EH (cell line): ENCODE measurements around the gene OR1C1.
"Not testable (repeated sequence)": the region's sequence is repeated elsewhere in the genome, so short reads cannot be mapped to it uniquely, and the experiment has no call there.

Source experiments
- DNase-seq: peaks from one replicate; pipeline ENCODE4 v3.0.0-alpha.2; 2015; ENCODE audit warnings: low read depth

OR1C1 gene, protein sequence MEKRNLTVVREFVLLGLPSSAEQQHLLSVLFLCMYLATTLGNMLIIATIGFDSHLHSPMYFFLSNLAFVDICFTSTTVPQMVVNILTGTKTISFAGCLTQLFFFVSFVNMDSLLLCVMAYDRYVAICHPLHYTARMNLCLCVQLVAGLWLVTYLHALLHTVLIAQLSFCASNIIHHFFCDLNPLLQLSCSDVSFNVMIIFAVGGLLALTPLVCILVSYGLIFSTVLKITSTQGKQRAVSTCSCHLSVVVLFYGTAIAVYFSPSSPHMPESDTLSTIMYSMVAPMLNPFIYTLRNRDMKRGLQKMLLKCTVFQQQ

GRCh38 chr1:247760456-247760855 is at the start of gene OR1C1:
TSS of gene OR1C1 (minus strand) at chr1:247760556. CDS start at chr1:247758406, 2,150 bp downstream.
- DNase-seq, result no peak

DNA sequence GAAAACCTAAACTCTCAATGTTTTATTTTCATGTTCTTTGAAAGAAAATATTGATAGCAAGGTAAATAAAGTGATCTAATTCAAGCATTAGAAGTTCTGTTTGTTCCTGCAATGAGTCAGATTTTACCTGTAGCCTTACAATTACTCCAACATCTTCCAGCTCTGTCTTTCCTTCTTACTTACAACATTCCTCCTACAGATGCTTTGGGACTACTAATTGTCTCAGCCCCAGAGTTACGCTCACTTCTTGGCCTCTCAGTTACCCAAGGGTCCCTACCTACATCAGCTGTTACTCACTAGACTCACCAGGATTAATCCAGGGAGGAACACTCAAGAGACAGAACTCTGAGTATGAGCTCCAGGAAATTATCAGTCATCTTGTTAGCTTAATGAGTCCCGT is 37.2 kb upstream of the OR1C1 start:
- DNase-seq, result no peak

GRCh38 chr1:247769603-247770002 is 9.2 kb upstream of the OR1C1 start:
- no peak for DNase-seq

- not testable (repeated sequence) for DNase-seq
Measured at GRCh38 chr1:247754311-247754710, 6.0 kb downstream of the OR1C1 start.

- DNase-seq, result no peak
Measured at GRCh38 chr1:247749870-247750269, 10.5 kb downstream of the OR1C1 start.

GRCh38 chr1:247748041-247748440 is 12.3 kb downstream of the OR1C1 start, which contains the start of gene OR14A2:
TSS of gene OR14A2 (minus strand) at chr1:247748141.
- no peak for DNase-seq

GRCh38 chr1:247747616-247748015 is 12.7 kb downstream of the OR1C1 start:
- peak; percentile 3 for DNase-seq

- DNase-seq, result no peak
Measured at GRCh38 chr1:247746391-247746935, 13.9 kb downstream of the OR1C1 start.

GRCh38 chr1:247742215-247742760 is 18.1 kb downstream of the OR1C1 start:
- peak; percentile 12 for DNase-seq

DNA sequence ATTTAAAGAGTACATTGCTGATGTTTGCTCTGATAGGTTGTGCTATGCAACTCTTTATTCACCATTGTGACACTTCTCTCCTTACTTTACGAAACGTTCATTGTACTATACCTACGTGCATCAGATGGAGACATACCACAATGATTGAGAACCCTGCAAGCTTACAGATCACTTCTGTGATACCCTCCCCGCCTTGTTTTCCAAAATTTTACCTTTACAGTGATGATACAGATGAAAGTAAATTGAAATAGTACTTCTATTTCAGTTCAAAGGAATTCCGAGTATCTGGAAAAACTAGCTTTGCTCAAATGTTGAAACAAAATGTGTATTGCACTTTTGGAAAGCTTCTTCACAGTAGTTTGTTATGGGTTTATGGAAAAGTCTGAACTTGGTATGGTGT is 18.6 kb downstream of the OR1C1 start:
- no peak for DNase-seq

DNA sequence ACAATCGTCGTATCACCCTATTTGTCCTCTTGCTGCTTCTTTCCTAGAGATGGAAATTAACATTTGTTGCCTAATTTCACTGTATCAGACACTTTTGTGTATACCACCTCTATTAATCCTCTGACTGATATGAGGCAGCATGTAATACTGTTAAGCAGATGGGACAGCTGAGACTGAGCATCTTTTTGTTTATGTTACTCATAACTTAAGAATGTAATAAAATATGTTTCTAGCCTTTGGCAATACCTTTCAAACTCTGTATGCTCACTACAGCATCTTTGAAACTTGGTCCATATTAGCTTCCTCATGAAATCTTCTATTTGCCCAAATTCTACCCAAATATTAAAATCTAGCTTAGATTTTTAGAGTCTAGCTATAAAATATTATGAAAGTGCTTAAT is 19.6 kb downstream of the OR1C1 start:
- DNase-seq, result no peak

DNA sequence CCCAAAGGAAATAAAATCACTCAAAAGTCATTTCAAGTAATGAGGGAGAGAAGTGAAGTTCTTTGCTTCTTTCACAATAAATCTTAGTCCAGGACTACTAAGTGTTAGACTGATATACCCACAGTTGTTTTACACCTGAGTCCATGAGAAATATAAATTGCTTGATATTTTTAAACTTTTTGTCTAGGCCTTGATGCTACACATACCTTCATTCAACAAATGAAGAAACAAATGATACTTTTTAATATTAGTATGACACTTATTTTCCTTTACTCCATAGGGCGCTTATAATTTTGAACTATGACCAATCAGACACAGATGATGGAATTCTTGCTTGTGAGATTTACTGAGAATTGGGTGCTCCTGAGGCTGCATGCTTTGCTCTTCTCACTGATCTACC is 22.0 kb downstream of the OR1C1 start, which contains the start of gene OR14K1:
OR14K1 (plus strand) TSS at position 301 of the 400 bp plus-strand sequence; CDS start at position 301, 0 bp downstream.
- no peak for DNase-seq

DNA sequence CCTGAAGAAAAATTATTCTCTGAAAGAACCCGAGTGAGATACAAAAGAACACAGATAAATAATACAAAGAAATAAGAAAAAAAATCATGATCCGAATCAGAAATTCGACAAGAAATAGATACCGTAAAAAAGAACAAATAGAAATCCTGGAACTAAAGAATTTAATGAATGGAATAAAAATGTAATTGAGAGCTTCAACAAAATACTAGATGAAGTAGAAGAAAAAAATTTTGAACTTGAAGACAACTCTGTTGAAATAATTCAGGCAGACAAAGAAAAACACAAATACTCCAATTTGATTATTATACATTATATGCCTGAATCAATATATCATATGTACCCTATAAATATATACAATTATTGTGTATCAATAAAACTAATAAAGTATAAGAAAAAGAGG is 39.1 kb downstream of the OR1C1 start:
- DNase-seq, result no peak

- DNase-seq, result no peak
Measured at GRCh38 chr1:247716546-247716945, 43.8 kb downstream of the OR1C1 start, which contains the start of gene OR6F1. TSS of gene OR6F1 (minus strand) at chr1:247716646. CDS start at chr1:247712755, 3,891 bp downstream.

DNA sequence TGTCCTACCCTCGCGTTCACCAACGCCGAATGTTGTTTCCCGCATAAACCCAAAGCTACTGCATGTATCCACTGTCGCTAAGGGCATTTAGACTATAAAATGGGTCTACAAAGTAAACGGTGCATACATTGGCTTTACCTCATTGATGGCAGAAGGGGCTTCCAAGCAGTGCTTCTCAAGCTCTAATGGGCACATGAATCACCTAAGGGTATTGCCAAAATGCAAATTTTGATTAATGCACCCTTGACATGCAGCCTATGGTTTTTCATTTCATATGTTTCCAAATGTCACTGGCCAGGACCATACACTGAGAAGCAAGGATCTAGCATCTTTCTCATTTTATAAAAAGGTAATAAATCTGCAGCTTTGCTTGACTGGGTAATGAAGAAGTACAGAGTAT is 46.6 kb downstream of the OR1C1 start:
- DNase-seq, result no peak

- not testable (repeated sequence) for DNase-seq
Measured at GRCh38 chr1:247710681-247711080, 49.7 kb downstream of the OR1C1 start.
